Kidney capillary endothelial cell (primary cell): Measurements from ENCODE around the gene MPP7.

Experiments
- DNase-seq: peaks from one replicate; pipeline ENCODE4 v3.0.0-alpha.2; 2018; ENCODE audit warnings: low spot score

The MPP7 gene

GRCh38 chr10:28269842-28270456, 32.9 kb downstream of the MPP7 start:
- DNase-seq = no peak

GRCh38 chr10:28266449-28267224, 36.2 kb downstream of the MPP7 start:
- no peak for DNase-seq

- DNase-seq = no peak
These were observed 39.6 kb downstream of the MPP7 start for GRCh38 chr10:28263136-28263857.

GRCh38 chr10:28256776-28257175, 46.1 kb downstream of the MPP7 start:
- DNase-seq = no peak

GRCh38 chr10:28254290-28254985, 48.4 kb downstream of the MPP7 start:
- DNase-seq = no peak

GRCh38 chr10:28253169-28253785, 49.6 kb downstream of the MPP7 start:
- DNase-seq = no peak
